GM21390 (cell line): ENCODE data around the gene UBE2V1.
"Not testable (repeated sequence)": the region's sequence is repeated elsewhere in the genome, so short reads cannot be mapped to it uniquely, and the experiment has no call there.

ENCODE experiments used
- ATAC-seq: cut with Tn5 transposase; IDR thresholded peaks from one replicate; pipeline ENCODE4 v1.9.1; 2021; ENCODE audit not compliant: unreplicated experiment

Gene UBE2V1

DNA sequence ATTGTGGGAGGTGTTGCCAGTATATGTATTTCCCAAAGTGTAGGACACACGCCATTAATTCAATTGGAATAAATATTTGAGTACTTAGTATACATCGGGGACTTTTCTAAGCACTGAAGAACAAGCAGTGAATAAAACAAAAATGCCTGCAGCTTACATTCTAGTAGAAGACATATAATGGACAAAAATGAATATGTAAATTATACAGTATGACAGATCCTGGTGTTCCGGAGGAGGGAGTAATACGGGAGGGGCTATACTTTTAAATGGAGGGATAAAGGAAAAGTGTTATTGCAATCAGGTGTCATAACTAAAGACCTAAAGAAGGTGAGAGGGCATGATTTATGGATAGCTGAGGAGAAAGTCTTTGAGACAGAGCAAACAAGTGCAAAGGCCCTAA is 15.1 kb downstream of the UBE2V1 start:
- ATAC-seq: no peak

DNA sequence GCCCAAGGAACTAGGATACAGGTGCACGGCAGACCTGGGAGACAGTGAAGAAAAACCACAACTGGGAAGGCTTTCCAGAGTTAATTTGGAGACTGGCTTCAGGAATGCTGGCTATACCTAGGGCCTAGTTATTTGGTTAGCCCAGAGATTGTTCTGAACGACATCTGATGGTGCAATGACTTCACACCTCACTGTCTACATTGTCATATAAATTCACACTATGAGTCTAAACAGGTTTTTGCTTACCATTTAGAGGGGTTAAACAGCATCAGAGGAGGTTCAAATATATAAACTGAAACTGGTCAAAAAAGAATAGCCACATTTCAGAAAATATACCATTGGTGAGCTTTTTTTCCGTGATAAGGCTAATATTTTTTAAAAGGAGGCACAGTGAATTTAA is 16.7 kb downstream of the UBE2V1 start:
- ATAC-seq: no peak

DNA sequence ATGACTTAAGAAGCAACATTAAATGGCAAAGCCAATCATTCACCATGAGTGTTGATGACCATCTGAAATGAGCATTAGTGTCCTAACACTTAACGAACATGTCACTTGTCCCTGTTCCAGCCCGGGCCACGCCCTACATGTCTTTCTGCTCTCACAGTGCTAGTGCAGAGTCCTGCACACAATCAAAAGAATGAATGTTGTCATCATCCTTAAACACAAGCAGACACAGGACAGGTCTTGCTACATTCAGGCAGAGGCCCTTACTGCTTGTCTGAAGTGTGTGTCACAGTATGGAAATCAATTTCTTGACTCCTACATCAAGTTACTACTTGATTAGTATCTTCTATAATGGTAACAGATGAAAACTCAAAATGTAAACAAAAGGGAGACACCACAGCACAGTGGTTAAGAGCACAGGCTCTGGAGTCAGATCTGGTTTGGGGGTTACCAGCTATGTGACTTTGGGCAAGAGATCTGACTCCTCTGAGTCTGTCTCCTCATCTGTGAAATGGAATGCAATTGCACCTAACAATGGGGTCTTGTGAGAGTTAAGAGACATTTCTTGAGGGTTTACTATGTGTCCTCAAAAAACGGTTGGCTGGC is 17.4 kb downstream of the UBE2V1 start:
- ATAC-seq: no peak

DNA sequence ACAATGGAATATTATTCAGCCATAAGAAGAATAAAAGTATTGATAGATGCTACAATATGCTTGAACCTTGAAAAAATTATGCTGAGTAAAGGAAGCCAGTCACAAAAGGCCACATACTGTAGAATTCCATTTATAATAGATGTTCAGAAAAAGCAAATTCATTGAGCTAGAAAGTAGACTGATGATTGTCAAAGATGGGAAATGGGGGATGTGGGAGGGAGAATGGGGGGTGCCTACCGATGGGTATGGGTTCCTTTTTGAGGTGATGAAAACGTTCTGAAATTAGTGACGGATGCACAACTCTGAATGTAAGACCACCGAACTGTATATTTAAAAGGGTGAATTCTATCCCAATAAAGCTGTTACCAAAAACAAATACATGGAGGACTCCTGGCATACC is 18.4 kb downstream of the UBE2V1 start:
- ATAC-seq: no peak

DNA sequence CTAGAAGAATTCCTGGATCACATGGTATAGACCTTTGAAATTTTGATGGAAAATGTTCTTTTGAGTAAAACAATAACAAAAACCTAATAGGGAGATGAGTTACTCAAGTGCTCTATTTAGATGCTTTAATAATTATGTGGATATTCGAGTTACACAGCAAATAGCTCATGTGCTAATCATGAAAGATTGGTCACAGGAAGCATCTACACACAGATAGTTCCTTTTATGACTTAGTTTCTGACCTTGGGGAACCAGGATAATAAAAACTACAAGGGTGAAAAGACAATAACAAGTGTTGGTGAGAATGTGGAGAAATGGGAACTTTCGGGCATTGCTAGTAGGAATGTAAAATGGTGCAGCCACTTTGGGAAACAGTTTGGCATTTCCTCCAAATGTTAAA is 19.7 kb downstream of the UBE2V1 start:
- no peak for ATAC-seq

DNA sequence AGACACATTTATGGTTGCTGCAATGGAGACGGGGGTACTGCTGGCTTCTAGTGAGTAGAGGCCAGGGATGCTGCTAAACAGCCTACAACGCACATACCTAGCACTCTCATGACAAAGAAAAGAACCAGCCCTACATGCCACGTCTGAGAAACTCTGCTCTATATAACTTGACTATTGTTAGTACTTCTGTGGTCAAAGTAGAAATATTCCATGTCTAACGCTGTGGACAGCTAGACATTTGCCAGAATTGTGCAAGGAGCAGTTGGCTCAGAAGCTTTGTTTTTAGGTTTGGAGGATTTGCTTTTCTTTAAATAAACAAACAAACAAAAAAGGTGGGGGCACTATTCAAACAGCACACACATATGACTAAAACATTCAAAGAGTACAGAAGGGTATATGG is 20.5 kb downstream of the UBE2V1 start:
- ATAC-seq: no peak

DNA sequence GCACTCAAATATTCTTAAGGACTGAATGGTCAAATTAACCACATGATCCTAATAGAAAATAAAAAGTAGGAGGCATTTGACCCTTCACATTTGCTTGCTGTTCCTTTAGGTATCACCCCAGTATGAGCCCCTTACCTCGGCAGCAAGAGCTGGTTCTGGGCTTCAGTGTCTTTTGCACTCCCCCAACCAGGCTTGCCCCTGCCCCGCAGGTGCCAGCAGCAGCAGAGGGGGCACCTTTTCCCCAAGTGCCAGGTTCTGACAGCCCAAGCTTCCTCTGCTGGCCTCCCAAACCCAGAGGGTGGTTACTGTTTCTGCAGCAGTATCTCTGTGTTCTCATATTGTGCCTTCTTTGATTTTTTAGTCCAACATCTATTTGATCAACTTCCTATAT is 23.2 kb downstream of the UBE2V1 start:
- no peak for ATAC-seq

DNA sequence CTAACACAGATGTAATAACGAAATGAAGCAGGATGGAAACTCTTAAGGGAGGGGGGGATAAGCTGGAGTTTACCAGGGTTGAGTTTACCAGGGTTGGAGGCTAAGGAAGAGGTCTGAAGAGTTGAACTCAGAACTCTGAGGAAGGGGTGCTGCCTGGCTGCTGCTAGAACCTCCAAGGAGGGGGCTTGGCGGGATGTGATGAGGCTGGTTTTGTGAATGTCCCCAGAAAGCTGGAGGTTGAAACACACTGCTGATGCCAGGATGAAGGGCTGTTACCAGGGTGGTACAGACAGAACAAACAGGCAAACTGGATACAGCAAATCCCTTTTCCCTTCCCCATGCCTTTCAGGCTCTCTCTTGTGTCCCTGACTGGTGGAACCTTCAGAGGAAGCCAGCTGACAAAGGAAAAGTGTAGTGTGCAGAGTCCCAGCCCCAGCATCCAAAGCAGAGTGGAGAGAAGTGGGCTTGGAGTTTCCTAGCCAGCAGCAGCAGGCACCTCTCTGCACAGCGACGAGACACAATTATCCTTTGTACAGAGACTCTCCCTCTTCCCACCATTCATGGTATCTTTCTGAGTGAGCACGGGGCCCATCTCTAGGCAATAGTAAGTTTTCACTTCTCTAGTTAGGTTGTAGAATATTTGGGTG is 23.7 kb downstream of the UBE2V1 start:
- ATAC-seq: no peak

DNA sequence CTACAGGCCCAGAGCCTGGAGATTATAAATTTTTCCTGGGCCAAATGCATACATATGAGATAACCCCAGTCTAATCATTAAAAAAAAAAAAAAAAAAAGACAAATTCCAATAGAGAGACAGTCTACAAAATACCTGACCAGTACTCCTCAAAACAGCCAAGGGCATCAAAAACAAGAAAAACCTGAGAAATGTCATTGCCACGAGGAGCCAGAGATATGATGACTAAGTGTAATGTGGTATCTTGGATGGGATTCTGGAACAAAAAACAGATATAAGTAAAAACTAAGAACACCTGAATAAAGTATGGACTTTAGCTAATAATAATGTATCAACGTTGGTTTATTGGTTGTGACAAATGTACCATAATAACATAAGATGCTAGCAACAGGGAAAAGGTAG is 24.9 kb downstream of the UBE2V1 start:
- no peak for ATAC-seq

DNA sequence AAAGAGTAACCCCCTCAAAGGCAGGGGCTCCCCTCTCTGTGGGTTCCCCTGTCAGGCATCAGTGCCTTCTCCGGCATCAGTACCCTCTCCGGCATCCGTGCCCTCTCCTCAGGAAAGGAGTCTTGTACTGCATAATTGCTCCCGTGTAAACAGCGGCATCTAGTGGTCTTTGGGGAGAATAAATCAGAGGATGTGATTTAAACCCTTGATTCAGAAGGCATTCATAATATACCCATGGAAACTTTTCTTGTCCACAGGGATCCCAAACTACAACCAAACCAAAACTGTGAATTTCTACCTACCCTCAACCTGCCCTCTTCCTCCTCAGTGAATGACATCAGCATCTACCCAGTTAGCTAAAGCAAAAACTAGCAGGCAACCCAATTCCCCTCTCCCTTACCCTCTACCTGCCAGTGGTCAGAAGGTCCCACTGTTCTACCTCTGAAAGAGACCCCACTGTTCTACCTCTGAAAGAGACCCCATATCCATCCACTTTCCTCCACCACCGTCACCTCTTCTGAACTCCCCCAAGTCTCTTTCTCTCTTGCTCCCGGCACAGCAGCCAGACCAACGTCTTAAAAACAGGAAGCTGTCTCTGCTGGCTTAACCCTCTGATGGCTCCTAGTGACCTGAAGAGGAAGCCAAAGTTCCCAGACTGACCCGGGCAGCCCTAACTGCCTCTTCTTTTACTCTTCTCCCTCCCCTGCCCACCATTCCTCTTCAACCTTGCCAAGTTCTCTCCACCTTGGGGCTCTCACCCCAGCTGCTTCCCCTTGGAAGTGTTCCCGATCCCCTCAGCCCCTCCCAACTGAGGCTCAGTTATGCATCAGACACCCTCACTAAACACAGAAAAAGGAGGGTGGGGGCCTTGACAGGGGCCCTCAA is 27.2 kb downstream of the UBE2V1 start:
- ATAC-seq: no peak

DNA sequence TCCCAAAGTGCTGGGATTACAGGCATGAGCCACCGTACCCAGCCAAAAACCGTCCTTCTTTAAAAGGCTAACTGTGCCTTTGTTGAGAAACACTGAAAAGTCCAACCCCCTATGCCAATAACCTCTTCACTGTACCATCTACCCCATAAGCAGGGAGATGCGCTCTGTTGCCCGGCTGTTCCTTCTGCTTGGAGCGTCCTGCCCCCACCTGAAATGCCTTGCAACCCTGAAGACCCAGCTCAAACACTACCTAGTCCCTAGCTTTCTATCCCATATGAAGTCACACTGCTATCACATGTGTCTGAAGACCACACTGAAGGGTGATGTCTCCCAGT is 27.8 kb downstream of the UBE2V1 start:
- no peak for ATAC-seq

DNA sequence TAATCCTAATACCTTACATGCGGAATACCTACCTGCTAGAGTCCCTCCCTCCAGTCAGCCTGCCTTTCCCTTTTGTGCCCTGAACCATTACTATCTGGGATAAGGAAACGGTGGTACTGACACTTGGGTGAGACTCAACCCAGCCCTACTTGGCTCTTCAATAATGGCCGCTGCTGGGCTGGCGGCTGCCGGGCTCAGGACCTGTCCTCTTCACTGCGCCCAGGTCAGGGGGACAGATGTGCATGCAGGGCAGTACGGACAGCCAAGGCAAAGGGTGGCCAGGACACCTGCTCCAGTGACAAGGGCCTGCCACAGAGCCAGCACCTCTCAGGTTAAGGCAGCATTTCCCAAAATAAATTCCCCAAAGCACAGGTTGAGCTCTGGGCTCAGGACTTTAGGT is 29.9 kb downstream of the UBE2V1 start:
- no peak for ATAC-seq

DNA sequence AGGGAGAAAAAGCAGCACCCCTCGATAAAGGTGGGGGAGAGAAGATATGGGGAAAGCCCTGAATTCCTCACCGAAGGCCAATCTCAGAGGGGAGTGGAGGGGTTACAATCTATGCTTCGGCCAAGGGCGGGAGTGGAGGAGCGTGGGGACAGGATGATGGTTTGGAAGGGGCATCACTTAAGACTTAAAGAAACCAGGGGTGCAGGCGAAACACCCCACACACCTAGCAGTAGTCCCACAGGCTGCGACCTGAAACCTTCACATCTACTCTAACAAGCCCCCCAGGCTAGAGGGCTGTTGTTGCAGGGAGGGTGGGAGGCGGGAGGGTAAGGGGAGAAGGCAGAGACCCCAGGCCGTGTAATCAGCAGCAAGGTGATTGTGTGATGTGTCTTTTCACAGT is 30.9 kb downstream of the UBE2V1 start:
- ATAC-seq: not testable (repeated sequence)

DNA sequence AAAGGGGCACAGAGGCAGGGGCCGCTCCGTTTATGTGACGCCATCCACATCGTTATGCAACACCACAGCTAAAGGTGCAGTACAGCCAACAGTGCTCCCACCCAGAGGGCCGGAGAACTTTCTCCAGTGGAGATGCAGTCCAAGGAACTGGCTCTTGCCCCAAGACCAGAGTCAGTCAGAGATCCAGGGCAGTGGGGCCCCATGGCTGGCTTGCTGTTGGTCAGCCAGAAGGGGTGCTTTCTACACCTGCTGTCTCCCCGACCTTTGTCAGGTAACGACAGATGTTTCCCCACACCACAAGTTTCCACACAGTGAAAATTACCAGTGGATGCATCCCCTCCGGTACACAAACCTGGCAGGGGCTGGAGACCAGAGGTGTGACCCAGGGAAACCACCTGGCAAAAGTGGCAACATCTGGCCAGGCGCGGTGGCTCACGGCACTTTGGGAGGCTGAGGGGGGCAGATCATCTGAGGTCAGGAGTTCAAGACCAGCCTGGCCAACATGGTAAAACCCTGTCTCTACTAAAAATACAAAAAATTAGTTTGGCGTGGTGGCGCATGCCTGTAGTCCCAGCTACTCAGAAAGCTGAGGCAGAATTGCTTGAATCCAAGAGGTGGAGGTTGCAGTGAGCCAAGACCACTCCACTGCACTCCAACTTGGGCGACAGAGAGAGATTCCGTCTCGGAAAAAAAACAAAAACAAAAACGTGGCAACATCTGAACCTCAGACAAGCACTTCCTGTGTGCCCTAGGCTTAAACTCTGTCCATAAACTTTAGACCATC is 34.9 kb downstream of the UBE2V1 start:
- no peak for ATAC-seq

DNA sequence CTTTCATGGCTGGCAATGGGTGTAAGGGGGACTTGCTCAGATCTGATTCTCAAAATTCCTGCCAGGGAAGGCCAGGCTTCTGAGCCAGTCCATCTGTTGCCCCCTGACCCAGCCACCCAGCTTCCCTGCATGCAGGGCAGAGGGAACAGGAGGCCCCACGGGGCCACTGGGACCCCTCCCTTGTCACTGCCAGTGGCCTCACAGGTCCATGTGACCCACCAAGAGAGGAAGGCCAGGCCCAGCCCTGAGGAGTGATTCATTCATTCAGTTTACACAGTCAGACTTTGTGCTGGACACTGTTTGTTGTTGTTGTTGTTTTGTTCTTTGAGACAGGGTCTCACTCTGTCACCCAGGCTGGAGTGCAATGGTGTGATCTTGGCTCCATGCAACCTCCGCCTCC is 39.5 kb downstream of the UBE2V1 start:
- no peak for ATAC-seq

DNA sequence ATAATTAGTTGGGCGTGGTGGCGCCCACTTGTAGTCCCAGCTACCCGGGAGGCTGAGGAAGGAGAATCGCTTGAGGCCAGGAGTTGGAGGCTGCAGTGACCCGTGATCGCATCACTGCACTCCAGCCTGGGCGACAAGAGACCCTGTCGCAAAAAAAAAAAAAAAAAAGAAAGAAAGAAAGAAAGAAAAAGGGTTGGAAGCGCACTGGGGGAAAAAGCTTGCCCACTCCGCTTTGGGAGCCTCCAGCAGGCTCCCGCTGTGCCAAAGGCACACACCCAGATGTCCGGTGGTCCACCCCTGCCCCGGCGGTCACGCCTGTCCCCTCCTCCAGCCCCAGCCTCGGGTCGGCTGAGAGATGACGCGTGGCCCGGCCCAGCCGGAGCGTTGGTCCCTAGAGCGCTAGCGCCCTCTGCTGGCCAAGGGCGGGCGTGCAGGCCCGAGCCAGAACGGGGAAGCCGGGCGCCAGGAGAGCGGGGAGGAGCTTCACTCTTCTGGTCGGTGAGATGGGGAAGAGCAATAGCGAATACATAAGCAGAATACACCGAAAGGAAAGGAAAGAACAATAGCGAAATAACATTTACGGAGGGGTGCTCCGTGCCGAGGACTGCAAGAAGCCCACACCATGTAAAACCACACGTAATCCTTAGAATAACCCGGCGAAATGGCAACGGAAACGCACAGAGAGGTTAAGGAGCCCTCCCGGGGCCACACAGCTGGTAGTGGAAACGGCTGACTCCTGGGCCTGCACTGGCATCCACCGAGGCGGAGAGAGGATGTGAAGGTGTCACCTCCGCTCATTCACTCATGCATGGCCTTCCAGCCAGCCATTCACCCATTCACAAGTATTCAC is 41.7 kb downstream of the UBE2V1 start:
- ATAC-seq: peak; percentile 91

DNA sequence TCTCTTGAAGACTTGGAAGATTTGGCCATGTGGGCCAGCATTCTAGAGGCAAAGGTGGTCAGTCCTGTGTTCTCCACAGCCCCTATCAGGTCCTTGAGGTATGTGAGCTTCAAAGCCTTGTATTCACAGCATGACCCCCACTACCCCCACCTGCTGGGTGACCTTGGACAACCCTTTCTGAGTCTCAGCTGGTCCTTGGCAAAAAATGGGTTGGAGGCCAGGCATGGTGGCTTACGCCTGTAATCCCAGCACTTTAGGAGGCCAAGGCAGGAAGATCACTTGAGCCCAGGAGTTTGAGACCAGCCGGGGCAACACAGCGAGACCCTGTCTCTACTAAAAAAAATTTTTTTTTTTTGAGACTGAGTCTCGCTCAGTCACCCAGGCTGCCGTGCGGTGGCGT is 42.6 kb downstream of the UBE2V1 start:
- ATAC-seq: no peak

DNA sequence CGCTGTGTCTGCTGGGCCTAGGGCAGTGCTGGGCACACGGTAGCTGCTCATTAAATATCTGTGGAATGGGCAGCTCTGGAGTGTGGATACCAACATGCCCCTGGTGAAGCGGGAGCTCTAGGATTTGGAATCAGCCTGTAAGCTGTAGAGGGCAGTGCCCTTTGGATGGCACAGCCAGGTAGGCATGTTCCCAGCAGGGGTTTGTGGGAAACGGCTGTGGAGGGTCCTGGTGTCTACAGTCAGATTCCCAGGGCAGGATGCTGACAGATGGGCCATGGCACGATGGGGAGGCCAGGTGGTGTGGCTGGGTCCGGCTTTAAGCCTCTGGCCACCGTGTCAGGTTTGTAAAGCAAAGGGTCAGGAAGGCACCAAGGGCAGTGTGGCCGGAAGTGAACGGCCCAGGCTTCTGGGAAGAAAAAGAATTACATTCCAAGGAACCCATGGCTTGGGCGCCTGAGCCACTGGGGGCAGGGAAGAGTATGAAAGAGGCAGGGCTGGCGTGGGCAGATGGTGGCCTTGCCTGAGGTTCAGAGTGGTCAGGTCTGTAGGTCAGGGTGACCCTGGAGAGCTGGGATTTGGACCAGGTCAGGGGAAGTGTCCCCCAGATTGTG is 44.8 kb downstream of the UBE2V1 start:
- no peak for ATAC-seq

DNA sequence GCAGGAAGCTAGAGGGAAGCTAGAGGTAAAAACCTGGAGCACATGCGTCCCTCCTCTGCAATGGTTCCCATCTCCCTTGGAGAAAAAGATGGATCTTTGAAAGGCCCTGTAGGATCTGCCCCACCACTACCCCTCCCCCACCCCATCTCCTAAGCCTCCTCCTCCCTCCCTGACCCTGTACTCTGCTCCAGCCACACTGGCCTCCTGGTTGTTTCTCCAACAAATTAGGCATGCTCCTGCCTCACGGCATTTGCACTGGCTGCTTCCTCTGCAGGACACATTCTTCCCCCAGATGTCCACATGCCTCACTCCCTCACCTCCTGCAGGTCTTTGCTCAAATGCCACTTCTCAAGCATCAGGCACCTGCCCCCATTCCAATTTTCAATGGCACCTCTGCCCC is 45.5 kb downstream of the UBE2V1 start:
- no peak for ATAC-seq

DNA sequence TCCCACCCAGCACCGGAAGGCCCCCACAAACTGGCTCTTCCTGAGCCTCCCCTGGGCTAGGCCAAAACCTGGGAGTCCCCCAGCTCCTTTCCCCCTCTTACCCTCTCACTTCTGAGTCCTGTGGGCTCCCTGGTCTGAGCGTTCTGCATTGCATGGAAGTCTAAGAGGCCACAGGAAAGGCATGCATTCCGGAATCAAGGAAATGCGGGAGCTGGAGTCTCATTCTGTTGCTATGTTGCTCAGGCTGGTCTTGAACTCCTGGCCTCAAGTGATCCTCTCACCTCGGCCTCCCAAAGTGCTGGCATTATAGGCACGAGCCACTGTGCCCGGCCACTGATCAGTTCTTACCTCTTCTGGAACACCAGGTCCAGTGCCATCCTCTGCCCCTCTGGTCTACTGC is 45.9 kb downstream of the UBE2V1 start:
- no peak for ATAC-seq
